ENCODE measurements around the gene HOXB6.

HOXB6 gene

DNA sequence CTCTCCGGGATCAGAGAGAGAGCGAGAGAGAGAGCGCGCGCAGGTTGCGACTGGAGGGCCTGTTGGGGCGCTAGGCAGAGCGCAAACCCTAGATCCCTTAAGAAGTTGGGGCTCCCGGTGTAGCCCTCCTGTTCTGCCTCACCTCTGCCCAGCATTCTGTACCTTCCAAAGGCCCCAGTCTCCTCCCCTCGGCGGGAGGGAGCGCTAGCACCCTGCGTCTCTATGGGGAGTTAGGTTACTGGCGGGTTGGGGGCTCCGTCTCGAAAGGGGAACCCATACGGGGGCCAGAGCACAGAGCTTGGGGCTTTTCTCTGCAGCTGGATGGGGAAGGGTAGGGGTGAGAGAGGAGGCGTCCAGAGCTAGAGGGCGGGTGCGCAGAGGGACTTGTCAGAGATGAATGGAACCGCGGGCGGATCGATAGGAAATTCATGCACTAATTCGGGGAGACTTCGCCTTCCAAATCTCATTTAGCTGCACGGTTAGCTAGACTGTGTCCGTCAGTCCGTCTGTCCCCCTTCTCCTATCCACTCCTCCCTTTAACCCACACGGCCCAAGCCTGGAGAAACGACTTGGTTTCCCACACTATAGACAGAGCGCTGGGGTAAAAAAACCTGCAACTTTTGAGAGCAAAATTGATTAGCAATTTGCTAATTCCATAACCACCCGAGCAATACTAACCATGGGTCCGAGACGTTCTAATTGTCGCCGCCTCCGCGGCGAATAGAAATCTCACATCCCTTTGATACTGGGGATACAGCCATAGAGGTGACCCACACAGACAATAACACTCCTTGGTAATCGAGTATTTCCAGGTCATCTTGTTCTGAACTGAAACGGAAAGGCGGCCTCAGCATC, 25.9 kb downstream of the HOXB6 start:
- Mint-ChIP-seq H3K27ac (ENCODE audit: low read depth) (peak overlapping the region; percentile 94), H3K9me3 (no peaks in the 10 kb centered on the region), H3K4me1 (peaks cover 9% of the 10 kb centered on the region), H3K36me3 (ENCODE audit: insufficient read depth) (peaks cover 10% of the 10 kb centered on the region), H3K27me3 (peaks cover 52% of the 10 kb centered on the region), H3K4me3 (peak overlapping the region; percentile 90)
- peak; percentile 56 for ATAC-seq (replicated peaks; ENCODE audit: extremely low read depth, poor library complexity, severe bottlenecking)
- DNase-seq (ENCODE audit: low spot score in 2 of 2), result no peak

DNA sequence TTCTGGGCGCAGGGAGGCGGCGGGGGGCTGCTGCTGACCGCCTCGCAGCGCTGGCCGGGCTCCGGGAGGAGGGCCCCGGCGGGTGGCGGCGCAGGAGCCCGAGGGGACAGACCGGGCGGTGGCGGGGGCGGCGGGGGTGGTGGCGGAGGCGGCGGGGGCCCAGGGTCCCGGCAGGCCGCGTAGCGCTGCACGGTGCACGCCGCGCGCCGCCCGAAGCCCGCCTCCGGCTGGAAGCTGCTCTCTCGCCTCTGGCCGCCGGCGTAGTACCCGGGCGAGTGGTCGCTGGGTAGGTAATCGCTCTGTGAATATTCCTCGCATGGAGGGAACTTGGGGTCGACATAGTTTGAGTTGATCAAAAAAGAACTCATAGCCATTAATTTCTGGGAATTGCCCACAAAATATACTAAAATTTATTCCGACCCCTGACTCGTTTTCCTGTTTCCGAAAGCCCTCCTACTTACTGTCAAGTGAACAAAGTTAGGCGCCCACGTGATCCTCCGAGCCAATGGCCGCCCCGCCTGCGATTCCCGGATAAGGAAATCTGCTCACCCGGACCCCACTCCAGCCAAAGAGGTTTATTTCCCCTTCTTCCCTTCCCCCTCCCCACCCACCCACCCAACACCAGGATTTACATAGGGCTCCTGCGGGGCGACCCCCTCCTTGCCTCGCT, 26.7 kb downstream of the HOXB6 start, which contains the start of gene HOXB4:
TSS of gene HOXB4 (minus strand) at position 405 of the 670 bp plus-strand sequence. CDS start at position 374, 31 bp downstream.
- H3K36me3 Mint-ChIP-seq (ENCODE audit: insufficient read depth), result peaks cover 10% of the 10 kb centered on the region
- H3K27me3 Mint-ChIP-seq, result peaks cover 44% of the 10 kb centered on the region
- H3K4me3 Mint-ChIP-seq, result peak within 1 kb of the TSS; percentile 90
- ATAC-seq (replicated peaks; ENCODE audit: extremely low read depth, poor library complexity, severe bottlenecking) (peak; percentile 84), DNase-seq (ENCODE audit: low spot score in 2 of 2) (peak in 1 of 2 donors; percentile 50)
- no peaks in the 10 kb centered on the region for H3K9me3 Mint-ChIP-seq
- H3K4me1 Mint-ChIP-seq, result peaks cover 15% of the 10 kb centered on the region
- H3K27ac Mint-ChIP-seq (ENCODE audit: low read depth), result peak within 1 kb of the TSS; percentile 94

DNA sequence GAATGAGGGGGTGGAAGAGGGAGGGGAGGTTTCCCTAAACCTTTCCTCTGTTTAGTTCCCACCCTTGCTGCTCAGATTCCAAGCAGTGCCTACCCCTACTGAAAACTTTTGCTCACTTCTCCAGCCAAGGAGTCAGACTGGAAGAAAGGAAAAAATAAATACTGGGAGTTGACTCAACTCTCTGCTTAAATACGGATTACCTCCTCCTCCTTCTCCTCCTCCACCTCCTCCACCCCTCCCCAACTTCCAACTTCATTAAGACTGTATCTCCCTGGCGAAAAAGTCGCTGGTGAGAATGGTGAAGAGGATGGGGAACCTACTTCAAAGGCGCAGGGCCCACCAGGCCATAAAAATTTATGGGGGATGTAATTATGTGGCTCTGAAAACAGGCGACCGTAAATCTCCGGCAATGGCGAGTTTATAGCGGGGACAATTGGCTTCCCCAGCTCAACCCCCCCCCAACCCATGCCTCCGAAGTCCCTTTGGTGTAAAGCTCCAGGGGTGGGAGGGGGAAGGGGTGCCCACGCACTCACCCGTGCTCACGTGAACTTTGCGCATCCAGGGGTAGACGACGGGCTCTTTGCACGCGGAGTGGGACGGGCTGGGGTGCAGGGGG, 27.3 kb downstream of the HOXB6 start:
- H3K27me3 Mint-ChIP-seq, result peaks cover 38% of the 10 kb centered on the region
- H3K9me3 Mint-ChIP-seq, result no peaks in the 10 kb centered on the region
- ATAC-seq (replicated peaks; ENCODE audit: extremely low read depth, poor library complexity, severe bottlenecking) (peak; percentile 30), DNase-seq (ENCODE audit: low spot score in 2 of 2) (no peak)
- no peak overlapping the region for H3K27ac Mint-ChIP-seq (ENCODE audit: low read depth)
- peaks cover 10% of the 10 kb centered on the region for H3K36me3 Mint-ChIP-seq (ENCODE audit: insufficient read depth)
- peaks cover 15% of the 10 kb centered on the region for H3K4me1 Mint-ChIP-seq
- H3K4me3 Mint-ChIP-seq, result peak overlapping the region; percentile 90

DNA sequence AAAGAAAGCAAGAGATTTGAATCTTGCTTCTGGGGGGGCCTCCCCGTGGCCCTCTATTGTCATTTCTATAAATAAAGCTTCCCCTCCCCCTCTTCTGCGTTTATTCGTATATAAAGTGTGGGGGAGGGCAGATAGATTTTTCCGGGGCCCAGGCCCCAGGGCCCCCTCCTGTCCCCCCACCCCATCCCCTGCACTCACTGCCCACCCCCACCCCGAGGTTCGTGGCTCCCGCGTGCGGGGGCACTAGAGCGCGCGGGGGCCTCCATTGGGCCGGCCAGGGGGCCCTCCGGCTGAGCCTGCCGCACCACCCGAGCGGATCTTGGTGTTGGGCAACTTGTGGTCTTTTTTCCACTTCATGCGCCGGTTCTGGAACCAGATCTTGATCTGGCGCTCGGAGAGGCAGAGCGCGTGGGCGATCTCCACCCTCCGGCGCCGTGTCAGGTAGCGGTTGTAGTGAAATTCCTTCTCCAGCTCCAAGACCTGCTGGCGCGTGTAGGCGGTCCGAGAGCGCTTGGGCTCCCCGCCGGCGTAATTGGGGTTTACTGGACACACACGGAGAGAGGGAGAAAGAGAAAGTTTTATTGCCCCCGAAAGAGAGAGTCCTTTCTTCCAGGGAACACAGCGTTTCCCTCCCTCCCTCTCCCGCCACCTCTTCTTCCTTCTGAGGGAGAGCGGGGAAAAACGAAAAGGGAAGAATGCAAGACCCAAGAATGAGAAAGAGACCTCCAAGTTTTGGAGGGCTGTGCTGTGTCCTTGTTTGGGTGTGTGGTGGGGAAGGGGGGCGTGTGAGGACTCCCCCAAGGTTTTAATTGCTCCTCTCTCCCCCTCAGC, 28.1 kb downstream of the HOXB6 start:
- Mint-ChIP-seq H3K27ac (ENCODE audit: low read depth) (no peak overlapping the region), H3K9me3 (no peaks in the 10 kb centered on the region), H3K36me3 (ENCODE audit: insufficient read depth) (peaks cover 10% of the 10 kb centered on the region), H3K27me3 (peaks cover 31% of the 10 kb centered on the region), H3K4me3 (peak overlapping the region; percentile 90), H3K4me1 (peaks cover 15% of the 10 kb centered on the region)
- DNase-seq (ENCODE audit: low spot score in 2 of 2) (no peak), ATAC-seq (replicated peaks; ENCODE audit: extremely low read depth, poor library complexity, severe bottlenecking) (no peak)

DNA sequence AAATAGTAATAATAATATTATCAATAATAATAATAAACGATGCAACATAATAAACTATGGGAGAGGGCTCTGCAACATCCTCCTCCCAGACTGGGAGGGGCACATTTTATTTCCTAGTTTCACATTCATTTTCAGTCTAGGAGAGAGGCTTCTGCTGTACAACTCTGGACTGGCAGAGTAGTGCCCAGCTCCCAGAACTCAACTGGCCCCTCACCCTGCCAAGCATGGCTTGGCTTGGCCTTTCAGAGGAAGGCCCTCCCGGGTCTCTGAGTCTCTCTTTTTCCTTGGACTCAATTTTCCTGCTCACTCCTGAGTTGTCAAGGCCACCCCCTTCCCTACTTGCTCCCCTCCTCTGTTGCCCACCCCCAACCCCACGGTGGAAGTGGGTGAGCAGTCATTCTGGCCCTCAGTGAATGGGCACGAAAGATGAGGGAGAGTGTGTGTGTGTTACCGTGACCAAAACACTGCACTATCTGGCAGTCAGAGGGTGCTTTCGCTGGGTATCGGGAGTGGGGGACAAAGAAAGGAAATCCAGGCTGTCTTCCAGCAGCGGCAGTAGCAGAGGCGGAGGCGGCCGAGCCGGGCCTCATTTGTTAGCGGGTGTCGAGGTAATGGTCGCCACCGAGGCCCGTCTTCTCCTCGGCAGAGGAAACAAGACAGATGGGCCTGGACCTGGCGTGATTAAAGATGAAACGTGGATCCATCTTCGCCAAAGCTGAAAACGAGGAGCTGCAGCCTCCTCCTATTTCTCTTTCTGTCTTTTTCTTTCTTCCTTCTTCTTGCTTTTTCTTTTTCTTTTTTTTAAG, 28.9 kb downstream of the HOXB6 start:
- Mint-ChIP-seq H3K4me1 (peaks cover 15% of the 10 kb centered on the region), H3K9me3 (no peaks in the 10 kb centered on the region), H3K27ac (ENCODE audit: low read depth) (no peak overlapping the region), H3K27me3 (peaks cover 22% of the 10 kb centered on the region), H3K4me3 (peak overlapping the region; percentile 40), H3K36me3 (ENCODE audit: insufficient read depth) (peaks cover 15% of the 10 kb centered on the region)
- DNase-seq (ENCODE audit: low spot score in 2 of 2) (no peak), ATAC-seq (replicated peaks; ENCODE audit: extremely low read depth, poor library complexity, severe bottlenecking) (no peak)

DNA sequence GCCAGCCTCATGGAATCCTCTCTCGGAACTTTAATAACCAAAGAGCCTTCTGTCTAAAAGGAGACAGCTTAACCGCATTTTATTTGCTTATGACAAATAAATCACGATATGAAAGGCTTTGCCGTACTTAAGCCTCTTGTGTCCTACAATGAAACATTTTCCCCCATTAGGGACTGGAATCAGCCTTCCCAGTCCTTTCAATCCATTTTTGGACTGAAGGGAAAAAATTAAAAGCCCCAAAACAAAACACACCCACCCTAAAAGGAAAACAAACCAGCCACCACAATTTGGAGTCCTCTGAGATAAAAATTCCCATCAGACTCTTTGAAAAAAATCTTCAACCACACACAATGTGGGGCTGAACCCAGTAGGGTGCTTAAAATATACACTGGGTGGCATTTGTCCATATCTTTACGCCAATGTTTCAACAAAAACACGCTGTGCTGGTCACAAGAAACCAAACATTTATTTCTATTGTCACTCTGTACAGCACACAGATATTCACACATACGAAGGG, 29.7 kb downstream of the HOXB6 start:
- peaks cover 15% of the 10 kb centered on the region for H3K4me1 Mint-ChIP-seq
- ATAC-seq (replicated peaks; ENCODE audit: extremely low read depth, poor library complexity, severe bottlenecking) (no peak), DNase-seq (ENCODE audit: low spot score in 2 of 2) (no peak)
- no peaks in the 10 kb centered on the region for H3K9me3 Mint-ChIP-seq
- peaks cover 15% of the 10 kb centered on the region for H3K27me3 Mint-ChIP-seq
- no peak overlapping the region for H3K4me3 Mint-ChIP-seq
- H3K27ac Mint-ChIP-seq (ENCODE audit: low read depth), result no peak overlapping the region
- H3K36me3 Mint-ChIP-seq (ENCODE audit: insufficient read depth), result peaks cover 15% of the 10 kb centered on the region

DNA sequence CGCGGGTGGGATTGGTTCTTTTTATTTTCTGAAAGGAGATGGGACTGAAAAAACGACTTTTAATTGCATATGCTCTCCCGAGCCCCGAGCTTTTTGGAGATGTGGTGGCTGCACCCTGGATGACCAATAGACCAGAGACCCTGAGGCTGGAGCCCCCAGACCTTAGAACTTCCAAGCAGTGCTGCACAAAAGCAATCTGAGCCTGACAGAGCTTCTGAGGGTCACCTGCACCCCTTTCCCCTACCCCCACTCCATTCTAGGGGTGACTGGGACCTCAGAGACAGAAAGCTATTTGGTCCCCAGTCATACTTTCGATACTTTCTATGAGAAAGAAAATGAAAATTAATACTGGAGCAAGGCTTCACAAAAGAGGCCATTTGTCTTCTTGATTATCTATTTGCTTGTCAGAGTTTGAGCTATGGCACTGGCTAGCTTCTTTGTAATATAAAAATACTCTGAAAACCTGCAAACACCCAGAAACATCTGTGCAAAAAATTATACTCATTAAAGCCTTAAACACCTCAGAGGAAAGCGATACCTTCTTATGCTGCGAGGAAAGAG, 30.2 kb downstream of the HOXB6 start:
- no peaks in the 10 kb centered on the region for H3K9me3 Mint-ChIP-seq
- no peak overlapping the region for H3K27ac Mint-ChIP-seq (ENCODE audit: low read depth)
- peaks cover 9% of the 10 kb centered on the region for H3K27me3 Mint-ChIP-seq
- ATAC-seq (replicated peaks; ENCODE audit: extremely low read depth, poor library complexity, severe bottlenecking) (no peak), DNase-seq (ENCODE audit: low spot score in 2 of 2) (no peak)
- H3K4me3 Mint-ChIP-seq, result no peak overlapping the region
- H3K4me1 Mint-ChIP-seq, result peaks cover 15% of the 10 kb centered on the region
- H3K36me3 Mint-ChIP-seq (ENCODE audit: insufficient read depth), result peaks cover 15% of the 10 kb centered on the region

DNA sequence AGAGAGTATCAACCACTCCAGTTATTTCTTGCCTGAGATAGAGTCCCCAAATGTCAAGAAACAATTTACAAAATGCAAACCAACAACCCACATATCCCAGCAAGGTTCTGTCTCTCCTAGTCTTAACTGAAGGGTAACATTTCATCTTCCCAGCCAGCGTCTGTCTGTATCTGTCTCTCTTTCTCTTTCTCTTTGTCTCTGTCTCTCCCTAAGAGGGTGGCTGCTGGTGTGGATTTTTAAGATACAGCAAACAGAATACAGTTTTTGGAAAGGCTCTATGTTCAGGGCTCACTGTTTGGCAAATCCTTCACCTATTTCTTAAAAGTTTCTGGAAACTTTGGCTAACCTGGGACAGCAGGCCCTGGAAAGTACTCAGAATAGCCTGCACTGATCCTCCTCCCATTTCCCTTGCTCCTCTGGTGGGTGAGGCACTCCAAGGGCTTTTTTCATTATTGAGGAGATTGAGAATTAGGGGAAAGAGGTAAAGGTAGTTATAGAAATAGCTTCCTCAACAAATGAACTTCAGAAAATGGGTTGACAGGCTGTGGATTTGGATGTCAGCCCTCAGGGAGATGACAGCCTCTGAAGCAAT, 32.9 kb downstream of the HOXB6 start:
- Mint-ChIP-seq H3K27me3 (no peaks in the 10 kb centered on the region), H3K27ac (ENCODE audit: low read depth) (no peak overlapping the region), H3K4me3 (no peak overlapping the region), H3K4me1 (peaks cover 11% of the 10 kb centered on the region), H3K36me3 (ENCODE audit: insufficient read depth) (peaks cover 9% of the 10 kb centered on the region), H3K9me3 (no peaks in the 10 kb centered on the region)
- DNase-seq (ENCODE audit: low spot score in 2 of 2), result no peak
- no peak for ATAC-seq (replicated peaks; ENCODE audit: extremely low read depth, poor library complexity, severe bottlenecking)

DNA sequence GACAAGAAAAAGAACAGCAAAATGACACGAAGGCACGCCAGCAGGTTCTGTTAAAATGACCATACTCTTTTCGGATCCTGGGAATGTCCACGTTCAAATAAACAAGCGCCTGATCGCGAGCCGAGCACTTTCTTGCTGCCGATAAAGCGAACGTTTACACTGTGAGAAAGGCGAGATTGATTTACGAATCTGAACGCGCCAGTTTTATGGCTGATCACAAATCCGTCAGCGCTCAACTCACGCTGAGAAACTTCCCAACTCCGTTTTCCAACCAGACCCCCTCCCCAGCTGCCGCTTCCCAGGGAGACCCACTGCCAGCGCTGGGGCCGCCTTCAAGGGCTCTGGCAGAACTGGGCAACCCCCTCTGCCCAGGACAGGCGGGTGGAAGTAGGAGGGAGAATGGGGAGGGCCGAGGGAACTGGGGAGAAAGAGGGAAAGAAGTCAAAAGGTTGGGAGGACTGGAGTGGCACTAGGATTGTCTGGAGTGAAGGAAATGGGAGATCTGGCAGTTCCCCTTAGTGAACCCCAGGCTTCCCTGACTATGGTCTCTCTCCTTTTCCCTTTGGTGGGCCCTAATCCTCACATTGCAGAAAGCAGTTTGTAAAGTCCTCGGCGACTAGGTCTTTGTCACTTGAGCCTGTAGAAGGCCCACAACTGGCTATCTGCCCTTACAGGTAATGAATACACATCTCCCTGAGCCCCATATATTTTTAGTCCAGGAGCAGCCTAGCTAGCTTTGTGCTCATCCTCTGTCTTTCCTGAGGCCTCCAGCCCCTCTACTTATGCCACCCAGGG, 33.6 kb downstream of the HOXB6 start:
- Mint-ChIP-seq H3K4me1 (peaks cover 11% of the 10 kb centered on the region), H3K9me3 (no peaks in the 10 kb centered on the region), H3K27me3 (no peaks in the 10 kb centered on the region), H3K36me3 (ENCODE audit: insufficient read depth) (peaks cover 9% of the 10 kb centered on the region), H3K4me3 (no peak overlapping the region), H3K27ac (ENCODE audit: low read depth) (no peak overlapping the region)
- DNase-seq (ENCODE audit: low spot score in 2 of 2), result no peak
- ATAC-seq (replicated peaks; ENCODE audit: extremely low read depth, poor library complexity, severe bottlenecking), result no peak

DNA sequence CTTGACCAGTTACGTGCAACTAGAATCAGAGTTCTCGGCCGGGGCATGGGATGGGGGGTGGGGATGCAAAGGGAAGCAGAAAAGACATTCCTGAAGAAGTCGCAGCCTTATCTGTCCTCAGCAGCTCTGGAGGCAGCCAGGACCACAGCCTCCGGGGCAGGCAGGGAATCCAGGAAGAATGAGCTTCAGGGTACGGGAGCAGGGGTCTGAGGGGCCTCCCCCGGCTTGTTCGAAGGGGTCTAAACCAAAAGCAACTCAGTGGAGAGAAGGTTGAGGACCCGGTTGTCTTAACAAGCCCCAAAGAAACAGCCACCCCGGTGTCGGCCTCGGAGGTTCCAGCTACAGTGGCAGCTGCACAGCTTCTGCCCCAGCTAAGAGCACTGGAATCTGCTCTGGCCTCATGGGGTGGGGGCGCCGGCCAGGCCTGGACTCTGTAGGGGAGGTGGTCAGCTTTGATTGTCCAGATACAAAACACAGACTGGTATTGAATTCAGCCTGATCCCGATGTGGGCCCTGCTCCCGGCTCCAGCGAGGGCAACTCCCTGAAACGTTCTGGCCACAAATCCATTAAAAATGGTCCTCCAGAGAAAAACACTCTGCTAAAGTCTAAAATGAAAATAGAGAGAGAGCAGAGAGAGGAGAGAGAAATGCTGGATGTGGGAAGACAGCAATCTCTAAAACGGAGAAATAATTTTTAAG, 34.3 kb downstream of the HOXB6 start:
- H3K9me3 Mint-ChIP-seq, result no peaks in the 10 kb centered on the region
- no peak overlapping the region for H3K4me3 Mint-ChIP-seq
- peaks cover 11% of the 10 kb centered on the region for H3K4me1 Mint-ChIP-seq
- DNase-seq (ENCODE audit: low spot score in 2 of 2), result no peak
- ATAC-seq (replicated peaks; ENCODE audit: extremely low read depth, poor library complexity, severe bottlenecking), result no peak
- H3K27me3 Mint-ChIP-seq, result no peaks in the 10 kb centered on the region
- H3K36me3 Mint-ChIP-seq (ENCODE audit: insufficient read depth), result peaks cover 9% of the 10 kb centered on the region
- H3K27ac Mint-ChIP-seq (ENCODE audit: low read depth), result no peak overlapping the region

Measured in central memory CD8-positive, alpha-beta T cell (primary cell).